ENCODE measurements around the gene ALG14.
A peak's percentile ranks its signal among the peaks of the same experiment; 100 is the strongest.

Gene ALG14

DNA sequence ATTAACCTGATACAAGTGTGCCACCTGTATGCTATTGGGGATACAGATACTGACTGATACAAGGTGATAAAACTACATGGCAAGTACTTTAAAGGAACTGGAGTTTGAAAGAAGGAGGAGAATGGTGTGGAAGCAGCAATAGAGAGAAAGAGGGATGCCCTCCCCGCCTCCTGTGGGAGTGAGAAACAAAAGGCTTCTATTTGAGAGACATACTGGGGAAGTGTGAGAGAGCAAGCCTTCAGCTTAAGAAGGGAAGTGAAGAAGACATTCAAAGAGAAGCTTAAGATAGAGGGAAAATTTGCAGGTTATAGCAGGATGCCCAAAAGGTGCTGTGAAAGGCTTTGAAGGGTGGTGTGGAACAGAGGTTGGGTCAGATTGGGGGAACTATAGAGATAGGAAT is 7.7 kb upstream of the ALG14 start:
- H3K4me2 ChIP-seq (ENCODE audit: low read length) = no peak overlapping the region
- H3K27ac ChIP-seq (ENCODE audit: low read length) = no peak overlapping the region
- H3K4me1 ChIP-seq (ENCODE audit: low read length) = peaks cover 10% of the 10 kb centered on the region; the same call in 1 of the 2 replicates
- H3K27me3 ChIP-seq (ENCODE audit: low read depth, low read length) = 0 out of 2 replicates have a peak, but pooled peaks cover 4% of the 10 kb centered on the region
- H3K79me2 ChIP-seq (ENCODE audit: low read length) = no peaks in the 10 kb centered on the region
- no peaks in the 10 kb centered on the region for H3K36me3 ChIP-seq (replicated peaks; ENCODE audit: low read depth, low read length)
- H4K20me1 ChIP-seq (ENCODE audit: insufficient read depth, low read length) = no peaks in the 10 kb centered on the region
- no peak overlapping the region for H3K4me3 ChIP-seq (ENCODE audit: low read length)
- H3K9me3 ChIP-seq (ENCODE audit: insufficient read depth, low read length) = no peaks in the 10 kb centered on the region
- no peak overlapping the region for H2AFZ ChIP-seq (ENCODE audit: low read depth, low read length)
- no peak overlapping the region for H3K9ac ChIP-seq (ENCODE audit: low read length)
- TF ChIP-seq, protein P1, sequence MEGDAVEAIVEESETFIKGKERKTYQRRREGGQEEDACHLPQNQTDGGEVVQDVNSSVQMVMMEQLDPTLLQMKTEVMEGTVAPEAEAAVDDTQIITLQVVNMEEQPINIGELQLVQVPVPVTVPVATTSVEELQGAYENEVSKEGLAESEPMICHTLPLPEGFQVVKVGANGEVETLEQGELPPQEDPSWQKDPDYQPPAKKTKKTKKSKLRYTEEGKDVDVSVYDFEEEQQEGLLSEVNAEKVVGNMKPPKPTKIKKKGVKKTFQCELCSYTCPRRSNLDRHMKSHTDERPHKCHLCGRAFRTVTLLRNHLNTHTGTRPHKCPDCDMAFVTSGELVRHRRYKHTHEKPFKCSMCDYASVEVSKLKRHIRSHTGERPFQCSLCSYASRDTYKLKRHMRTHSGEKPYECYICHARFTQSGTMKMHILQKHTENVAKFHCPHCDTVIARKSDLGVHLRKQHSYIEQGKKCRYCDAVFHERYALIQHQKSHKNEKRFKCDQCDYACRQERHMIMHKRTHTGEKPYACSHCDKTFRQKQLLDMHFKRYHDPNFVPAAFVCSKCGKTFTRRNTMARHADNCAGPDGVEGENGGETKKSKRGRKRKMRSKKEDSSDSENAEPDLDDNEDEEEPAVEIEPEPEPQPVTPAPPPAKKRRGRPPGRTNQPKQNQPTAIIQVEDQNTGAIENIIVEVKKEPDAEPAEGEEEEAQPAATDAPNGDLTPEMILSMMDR (IDR thresholded peaks at IDR 0.05; ENCODE audit: low read depth, low read length) = no peak
- no peak for TF ChIP-seq EZH2phosphoT487 (IDR thresholded peaks at IDR 0.05; ENCODE audit: low read depth)

DNA sequence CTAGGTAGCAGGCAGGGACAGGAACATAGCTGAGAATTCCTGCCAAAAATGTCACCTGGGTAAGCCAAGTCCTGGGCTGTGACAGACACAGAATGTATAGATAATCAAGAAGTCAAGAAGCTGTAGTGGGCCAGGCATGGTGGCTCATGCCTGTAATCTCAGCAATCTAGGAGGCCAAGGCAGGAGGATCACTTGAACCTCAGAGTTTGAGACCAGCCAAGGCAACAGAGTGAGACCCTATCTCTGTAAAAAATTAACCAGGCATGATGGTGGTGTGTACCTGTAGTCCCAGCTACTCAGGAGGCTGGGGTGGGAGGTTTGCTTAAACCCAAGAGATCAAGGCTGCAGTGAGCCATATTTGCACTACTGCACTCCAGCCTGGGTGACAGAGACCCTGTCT is 3.3 kb upstream of the ALG14 start:
- TF ChIP-seq EZH2phosphoT487 (IDR thresholded peaks at IDR 0.05; ENCODE audit: low read depth) = no peak
- TF ChIP-seq, protein P1 (IDR thresholded peaks at IDR 0.05; ENCODE audit: low read depth, low read length) = no peak
- no peak overlapping the region for H2AFZ ChIP-seq (ENCODE audit: low read depth, low read length)
- peaks cover 10% of the 10 kb centered on the region for H3K4me1 ChIP-seq (ENCODE audit: low read length)

DNA sequence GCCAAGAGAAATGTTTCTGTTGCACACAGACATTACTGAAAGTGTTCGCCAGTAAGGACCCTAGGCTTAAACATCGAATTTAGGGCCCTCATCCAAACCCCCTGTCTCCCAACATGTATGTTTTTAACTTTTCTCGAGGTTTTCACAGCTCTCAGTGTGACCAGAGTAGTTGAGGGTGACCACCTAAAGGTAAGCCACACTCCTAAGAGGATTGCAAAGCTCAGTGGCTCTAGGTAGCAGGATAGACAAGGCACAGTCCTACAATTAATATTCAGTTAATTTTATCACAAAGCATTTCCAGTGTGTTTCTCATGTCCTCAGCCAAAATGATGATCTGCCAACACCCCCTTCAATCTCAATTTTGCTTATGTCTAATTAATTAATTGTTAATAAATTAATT is 695 bp upstream of the ALG14 start:
- H3K9me3 ChIP-seq (ENCODE audit: insufficient read depth, low read length) = no peaks in the 10 kb centered on the region
- TF ChIP-seq, protein P1 (IDR thresholded peaks at IDR 0.05; ENCODE audit: low read depth, low read length) = no peak
- TF ChIP-seq EZH2phosphoT487 (IDR thresholded peaks at IDR 0.05; ENCODE audit: low read depth) = no peak
- H3K79me2 ChIP-seq (ENCODE audit: low read length) = no peaks in the 10 kb centered on the region
- no peak overlapping the region for H3K27ac ChIP-seq (ENCODE audit: low read length)
- H3K4me1 ChIP-seq (ENCODE audit: low read length) = peaks cover 10% of the 10 kb centered on the region
- H3K4me2 ChIP-seq (ENCODE audit: low read length) = peak overlapping the region; percentile 82
- H3K27me3 ChIP-seq (ENCODE audit: low read depth, low read length) = no peaks in the 10 kb centered on the region
- no peaks in the 10 kb centered on the region for H3K36me3 ChIP-seq (replicated peaks; ENCODE audit: low read depth, low read length)
- peak overlapping the region; percentile 86 for H3K4me3 ChIP-seq (ENCODE audit: low read length)
- peak overlapping the region; percentile 75 for H3K9ac ChIP-seq (ENCODE audit: low read length)
- H4K20me1 ChIP-seq (ENCODE audit: insufficient read depth, low read length) = no peaks in the 10 kb centered on the region
- peak overlapping the region; percentile 93 for H2AFZ ChIP-seq (ENCODE audit: low read depth, low read length)

More for the DNA sequence above, 3.3 kb upstream of the ALG14 start:
- H4K20me1 ChIP-seq (ENCODE audit: insufficient read depth, low read length) = no peaks in the 10 kb centered on the region
- H3K4me2 ChIP-seq (ENCODE audit: low read length) = no peak overlapping the region
- no peaks in the 10 kb centered on the region for H3K36me3 ChIP-seq (replicated peaks; ENCODE audit: low read depth, low read length)
- H3K4me3 ChIP-seq (ENCODE audit: low read length) = no peak overlapping the region
- 0 out of 2 replicates have a peak, but pooled peaks cover 4% of the 10 kb centered on the region for H3K27me3 ChIP-seq (ENCODE audit: low read depth, low read length)
- H3K9me3 ChIP-seq (ENCODE audit: insufficient read depth, low read length) = no peaks in the 10 kb centered on the region
- no peak overlapping the region for H3K9ac ChIP-seq (ENCODE audit: low read length)
- no peaks in the 10 kb centered on the region for H3K79me2 ChIP-seq (ENCODE audit: low read length)
- no peak overlapping the region for H3K27ac ChIP-seq (ENCODE audit: low read length)

DNA sequence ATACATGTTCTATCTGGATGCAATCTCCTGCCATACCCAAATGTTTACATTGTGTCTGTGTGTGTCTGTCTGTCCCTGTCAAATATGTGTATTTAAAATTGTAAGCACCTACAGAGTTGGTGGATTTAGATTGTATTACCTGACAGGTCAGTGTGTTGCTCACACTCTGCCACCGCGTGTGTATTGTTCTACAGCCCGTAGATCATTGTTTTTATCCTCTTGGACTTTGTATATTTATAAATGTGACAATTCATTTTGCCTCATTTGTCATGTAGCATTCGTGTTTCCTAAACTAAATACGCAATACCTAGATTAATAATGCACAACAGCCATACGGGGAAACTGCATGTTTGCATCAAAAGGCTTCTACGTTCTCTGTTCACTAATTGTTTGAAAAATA is 634 bp downstream of the ALG14 start:
- Histone ChIP-seq H4K20me1 (ENCODE audit: insufficient read depth, low read length) (no peaks in the 10 kb centered on the region), H3K9ac (ENCODE audit: low read length) (peak overlapping the region; percentile 75), H3K9me3 (ENCODE audit: insufficient read depth, low read length) (no peaks in the 10 kb centered on the region), H2AFZ (ENCODE audit: low read depth, low read length) (peak overlapping the region; percentile 60), H3K79me2 (ENCODE audit: low read length) (no peaks in the 10 kb centered on the region), H3K27ac (ENCODE audit: low read length) (no peak overlapping the region), H3K36me3 (replicated peaks; ENCODE audit: low read depth, low read length) (no peaks in the 10 kb centered on the region), H3K27me3 (ENCODE audit: low read depth, low read length) (no peaks in the 10 kb centered on the region), H3K4me2 (ENCODE audit: low read length) (peak overlapping the region; percentile 82), H3K4me3 (ENCODE audit: low read length) (peak overlapping the region; percentile 86), H3K4me1 (ENCODE audit: low read length) (peaks cover 10% of the 10 kb centered on the region)
- TF ChIP-seq EZH2phosphoT487 (IDR thresholded peaks at IDR 0.05; ENCODE audit: low read depth) = no peak
